SK-N-MC (cell line): Measurements from ENCODE around the gene ZNF521.

Experiments
- EZH2 ChIP-seq: fragments of 200-600 bp; sonication (generic); IDR thresholded peaks from one replicate; pipeline ENCODE4 v1.6.1; 2017; ENCODE audit warnings: antibody characterized with exemption
- FOXP2 ChIP-seq: optimal IDR thresholded peaks from 2 replicates; pipeline ENCODE3; 2011; ENCODE audit warnings: mild to moderate bottlenecking, moderate library complexity; ENCODE audit not compliant: insufficient read depth; ENCODE audit errors: extremely low read length, control extremely low read depth
- POLR2AphosphoS5 ChIP-seq: IDR thresholded peaks from 2 replicates; pipeline ENCODE4 v1.6.1; 2012; ENCODE audit warnings: mild to moderate bottlenecking, low read depth, low read length, borderline replicate concordance

- no peak for TF ChIP-seq POLR2AphosphoS5
- TF ChIP-seq EZH2, result no peak
- no peak for TF ChIP-seq FOXP2
Observed at GRCh38 chr18:25299426-25300300, 52.3 kb downstream of the ZNF521 start.
